Keratinocyte (primary cell): ENCODE results near the gene FBXO17. TPM values are rescaled to one million over a fixed set of nuclear protein-coding genes. Genes with fewer than 3 reads are reported as not detected.

Experiments
- DNase-seq: peaks from one replicate; pipeline ENCODE4 v3.0.0-alpha.2; 2011; ENCODE audit warnings: low read depth, missing footprints, low spot score
- FAIRE-seq: peaks from 2 replicates; lab custom pipeline; 2011; peaks lifted over from hg19 to GRCh38; lab: Jason Lieb, UNC
- H2AFZ ChIP-seq: 2 replicates; pipeline ENCODE4 v1.6.0; 2012; ENCODE audit warnings: low read length, control low read depth, inconsistent platforms; ENCODE audit not compliant: control insufficient read depth
- H3K27ac ChIP-seq: 2 replicates; pipeline ENCODE4 v1.5.1; 2011; ENCODE audit warnings: low read length; ENCODE audit not compliant: control insufficient read depth, insufficient read depth
- H3K27me3 ChIP-seq: 3 replicates; pipeline ENCODE4 v1.6.0; 2011; ENCODE audit warnings: low read length; ENCODE audit not compliant: control insufficient read depth, insufficient read depth; ENCODE audit errors: extremely low read depth
- H3K36me3 ChIP-seq, 2 experiments: 2 replicates in 1 of 2; 3 replicates in 1 of 2; pipeline ENCODE4 v1.5.1; 2011; ENCODE audit warnings: low read length in 2 of 2, mild to moderate bottlenecking in 1 of 2; ENCODE audit not compliant: control insufficient read depth in 2 of 2, insufficient read depth in 2 of 2; ENCODE audit errors: extremely low read depth in 1 of 2
- H3K4me1 ChIP-seq: 3 replicates; pipeline ENCODE4 v1.5.1; 2011; ENCODE audit warnings: low read length; ENCODE audit not compliant: control insufficient read depth, insufficient read depth; ENCODE audit errors: extremely low read depth
- H3K4me2 ChIP-seq: 3 replicates; pipeline ENCODE4 v1.6.0; 2011; ENCODE audit warnings: low read depth, low read length; ENCODE audit not compliant: control insufficient read depth, insufficient read depth; ENCODE audit errors: extremely low read depth
- H3K4me3 ChIP-seq, 3 experiments: fragments of 200-600 bp in 1 of 3; sonication (generic) in 1 of 3; 2 replicates in 2 of 3; 3 replicates in 1 of 3; pipeline ENCODE4 v1.5.1; 2011 to 2016; ENCODE audit warnings: low read length in 3 of 3, mild to moderate bottlenecking in 3 of 3, control low read depth in 2 of 3, inconsistent platforms in 1 of 3, low read depth in 1 of 3, mixed read lengths in 1 of 3, mixed run types in 1 of 3, moderate library complexity in 1 of 3; ENCODE audit not compliant: control insufficient read depth in 2 of 3, insufficient read depth in 2 of 3; ENCODE audit errors: extremely low read depth in 1 of 3
- H3K79me2 ChIP-seq: 2 replicates; pipeline ENCODE4 v1.6.0; 2012; ENCODE audit warnings: low read length; ENCODE audit not compliant: control insufficient read depth, insufficient read depth
- H3K9ac ChIP-seq: 3 replicates; pipeline ENCODE4 v1.6.0; 2011; ENCODE audit warnings: low read length; ENCODE audit not compliant: control insufficient read depth, insufficient read depth; ENCODE audit errors: extremely low read depth
- H3K9me1 ChIP-seq: 3 replicates; pipeline ENCODE4 v1.6.0; 2011; ENCODE audit warnings: low read length; ENCODE audit not compliant: control insufficient read depth, insufficient read depth; ENCODE audit errors: extremely low read depth
- H3K9me3 ChIP-seq: 2 replicates; pipeline ENCODE4 v1.5.1; 2012; ENCODE audit warnings: low read depth, low read length; ENCODE audit not compliant: control insufficient read depth
- H4K20me1 ChIP-seq: 3 replicates; pipeline ENCODE4 v1.6.0; 2011; ENCODE audit warnings: low read length; ENCODE audit not compliant: control insufficient read depth, insufficient read depth; ENCODE audit errors: extremely low read depth
- EZH2 ChIP-seq: IDR thresholded peaks from one replicate; pipeline ENCODE4 v1.6.1; 2012; ENCODE audit warnings: inconsistent platforms, mild to moderate bottlenecking, low read length, moderate library complexity
- dilution Hi-C: fragments of 300-500 bp; cut with MboI; formaldehyde crosslinking; loops from one replicate; pipeline ENCODE4 v1.7.0; 2020; ENCODE audit warnings: low sequenced_read_pairs; ENCODE audit not compliant: extremely low pct_ligation_motif_present
- polyA plus RNA-seq, 5 experiments: library from polyadenylated mRNA; depleted of rRNA in 3 of 5; stranded (reverse) in 3 of 5; stranded (forward) in 1 of 5; unstranded in 1 of 5; fragments of >200 nt; gene quantifications; 1 replicate in 1 of 5; 2 replicates in 3 of 5; 3 replicates in 1 of 5; pipeline versions ENCODE4 v1.2.1 to v1.2.3, GENCODE V29; 2011 to 2012; ENCODE audit warnings: missing spikeins in 2 of 5, low read depth in 1 of 5, low replicate concordance in 1 of 5
- TF ChIP-seq, protein P1 (sequence below), 3 experiments: IDR thresholded peaks in 1 of 3; conservative IDR thresholded peaks in 1 of 3; optimal IDR thresholded peaks in 1 of 3; 2 replicates in 2 of 3; 3 replicates in 1 of 3; pipeline versions ENCODE3 to v1.5.1; 2011; ENCODE audit warnings: low read length in 3 of 3, mild to moderate bottlenecking in 3 of 3, moderate library complexity in 2 of 3, control low read depth in 1 of 3, inconsistent platforms in 1 of 3; ENCODE audit not compliant: insufficient read depth in 2 of 3; ENCODE audit errors: extremely low read depth in 1 of 3

Gene FBXO17
- polyA plus RNA-seq, 1 donor (not counting 4 experiments of a cell fraction or from before 2014, with no cell fraction given) = 5.4 TPM

DNA sequence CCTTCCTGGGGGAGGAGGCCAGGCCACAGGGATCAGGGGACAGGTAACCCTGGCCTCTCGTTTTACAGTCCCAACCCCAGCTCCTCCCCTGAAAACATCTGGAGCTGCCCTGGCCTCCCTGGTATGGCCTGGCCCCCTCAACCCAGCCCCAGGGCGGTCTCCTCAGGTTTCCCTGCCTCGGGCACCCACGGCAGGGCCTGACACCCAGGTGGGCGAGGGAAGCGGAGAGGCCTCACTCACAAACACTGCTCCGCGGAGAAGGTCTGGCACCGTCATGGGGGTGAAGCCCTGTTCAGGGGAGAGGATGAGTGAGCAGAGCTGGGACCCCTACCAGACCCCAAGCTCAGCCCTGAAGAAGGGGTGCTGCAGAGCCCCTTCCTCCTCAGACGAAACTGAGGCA, 57.0 kb downstream of the FBXO17 start:
- dilution Hi-C loops = no loop called here
- no peak overlapping the region for H3K9ac ChIP-seq

DNA sequence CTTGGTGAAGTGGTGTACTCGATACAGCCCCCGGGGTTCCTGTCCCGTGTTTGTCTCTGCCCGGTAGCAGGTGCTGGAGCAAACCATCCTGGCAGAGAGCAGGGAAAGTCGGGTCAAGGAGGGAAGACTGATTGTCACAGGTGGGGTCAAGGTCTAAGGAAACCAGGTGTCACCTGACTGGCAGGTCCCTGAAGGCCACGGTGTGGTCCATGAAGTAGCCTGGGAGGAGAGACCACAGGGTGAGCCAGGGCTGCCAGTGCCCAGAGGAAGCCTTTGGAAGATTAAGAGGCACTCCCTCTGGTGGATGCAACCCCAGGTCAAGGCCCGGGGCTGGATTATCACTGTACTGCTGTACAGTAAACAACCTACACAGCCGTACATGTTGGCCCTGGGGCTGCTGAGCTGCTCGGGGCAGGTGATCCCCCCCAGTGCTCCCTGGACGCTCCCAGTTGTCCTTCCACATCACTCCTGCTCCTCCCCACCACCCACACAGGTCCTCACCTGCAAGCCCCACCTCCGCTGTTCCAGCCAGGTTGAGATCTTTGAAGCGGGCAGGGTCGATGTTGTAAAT, 57.5 kb downstream of the FBXO17 start:
- Histone ChIP-seq H3K36me3 (peaks cover 8% of the 10 kb centered on the region in 2 experiments), H3K27me3 (no peaks in the 10 kb centered on the region), H3K4me1 (no peaks in the 10 kb centered on the region), H3K27ac (no peak overlapping the region), H3K9ac (no peak overlapping the region), H2AFZ (no peak overlapping the region), H3K79me2 (no peaks in the 10 kb centered on the region), H3K4me2 (no peak overlapping the region), H4K20me1 (no peaks in the 10 kb centered on the region), H3K9me3 (no peaks in the 10 kb centered on the region), H3K9me1 (no peaks in the 10 kb centered on the region), H3K4me3 (no peak overlapping the region)
- dilution Hi-C loops = no loop called here
- no peak for FAIRE-seq
- no peak for TF ChIP-seq EZH2
- TF ChIP-seq, protein P1, sequence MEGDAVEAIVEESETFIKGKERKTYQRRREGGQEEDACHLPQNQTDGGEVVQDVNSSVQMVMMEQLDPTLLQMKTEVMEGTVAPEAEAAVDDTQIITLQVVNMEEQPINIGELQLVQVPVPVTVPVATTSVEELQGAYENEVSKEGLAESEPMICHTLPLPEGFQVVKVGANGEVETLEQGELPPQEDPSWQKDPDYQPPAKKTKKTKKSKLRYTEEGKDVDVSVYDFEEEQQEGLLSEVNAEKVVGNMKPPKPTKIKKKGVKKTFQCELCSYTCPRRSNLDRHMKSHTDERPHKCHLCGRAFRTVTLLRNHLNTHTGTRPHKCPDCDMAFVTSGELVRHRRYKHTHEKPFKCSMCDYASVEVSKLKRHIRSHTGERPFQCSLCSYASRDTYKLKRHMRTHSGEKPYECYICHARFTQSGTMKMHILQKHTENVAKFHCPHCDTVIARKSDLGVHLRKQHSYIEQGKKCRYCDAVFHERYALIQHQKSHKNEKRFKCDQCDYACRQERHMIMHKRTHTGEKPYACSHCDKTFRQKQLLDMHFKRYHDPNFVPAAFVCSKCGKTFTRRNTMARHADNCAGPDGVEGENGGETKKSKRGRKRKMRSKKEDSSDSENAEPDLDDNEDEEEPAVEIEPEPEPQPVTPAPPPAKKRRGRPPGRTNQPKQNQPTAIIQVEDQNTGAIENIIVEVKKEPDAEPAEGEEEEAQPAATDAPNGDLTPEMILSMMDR (optimal IDR thresholded peaks at IDR 0.05 in 1 of 3, IDR thresholded peaks at IDR 0.05 in 1 of 3, conservative IDR thresholded peaks at IDR 0.05 in 1 of 3; ENCODE audit: extremely low read depth in 1 of 3, insufficient read depth in 2 of 3, low read length in 3 of 3) = peak; percentile 15 to 41 (median 36)
- DNase-seq = no peak

More for the DNA sequence above, 57.0 kb downstream of the FBXO17 start:
- Histone ChIP-seq H3K79me2 (no peaks in the 10 kb centered on the region), H3K4me2 (no peak overlapping the region), H3K4me1 (no peaks in the 10 kb centered on the region), H3K9me3 (no peaks in the 10 kb centered on the region), H3K27ac (no peak overlapping the region), H3K9me1 (no peaks in the 10 kb centered on the region), H4K20me1 (no peaks in the 10 kb centered on the region), H3K27me3 (no peaks in the 10 kb centered on the region), H3K36me3 (peaks cover 8% of the 10 kb centered on the region in 2 experiments), H3K4me3 (no peak overlapping the region), H2AFZ (no peak overlapping the region)
- TF ChIP-seq EZH2 = no peak
- TF ChIP-seq, protein P1 (optimal IDR thresholded peaks at IDR 0.05 in 1 of 3, IDR thresholded peaks at IDR 0.05 in 1 of 3, conservative IDR thresholded peaks at IDR 0.05 in 1 of 3; ENCODE audit: extremely low read depth in 1 of 3, insufficient read depth in 2 of 3, low read length in 3 of 3) = no peak
- no peak for DNase-seq
- FAIRE-seq = no peak
